SK-N-SH treated with all-trans-retinoic acid at 6 μM for 48 hours (cell line): ENCODE results near the gene DNM1.
A peak's percentile ranks its signal among the peaks of the same experiment; 100 is the strongest.

Experiments
- ATAC-seq: fragments of 200-7000 bp; cut with Tn5 transposase; 3 replicates; pipeline ENCODE4 v1.9.1; 2020; ENCODE audit warnings: mild to moderate bottlenecking, moderate library complexity
- ARNTL ChIP-seq: fragments of 450-650 bp; formaldehyde crosslinking; IDR thresholded peaks from 2 replicates; pipeline ENCODE4 v1.5.0; 2020; ENCODE audit warnings: low read depth, mild to moderate bottlenecking, moderate library complexity, borderline replicate concordance
- BACH2 ChIP-seq: fragments of 250-450 bp; sonication (Bioruptor Pico); IDR thresholded peaks from 2 replicates; pipeline ENCODE4 v1.9.0; 2021; ENCODE audit warnings: mild to moderate bottlenecking, borderline replicate concordance
- CSDC2 ChIP-seq: fragments of 250-450 bp; sonication (Bioruptor Pico); IDR thresholded peaks from 2 replicates; pipeline ENCODE4 v1.5.0; 2020; ENCODE audit warnings: mild to moderate bottlenecking, moderate library complexity
- ESRRG ChIP-seq: fragments of 250-450 bp; sonication (Bioruptor Pico); IDR thresholded peaks from 2 replicates; pipeline ENCODE4 v1.6.1; 2021; ENCODE audit warnings: mild to moderate bottlenecking
- GLIS3 ChIP-seq: fragments of 250-450 bp; sonication (Bioruptor Pico); IDR thresholded peaks from 2 replicates; pipeline ENCODE4 v1.5.0; 2020; ENCODE audit warnings: mild to moderate bottlenecking, moderate library complexity
- ISL1 ChIP-seq: fragments of 250-450 bp; sonication (Bioruptor Pico); IDR thresholded peaks from 2 replicates; pipeline ENCODE4 v2.1.2; 2022; ENCODE audit warnings: mild to moderate bottlenecking, moderate library complexity
- OSR1 ChIP-seq: fragments of 250-450 bp; sonication (Bioruptor Pico); IDR thresholded peaks from 2 replicates; pipeline ENCODE4 v1.8.0; 2022; ENCODE audit warnings: moderate library complexity, mild to moderate bottlenecking, inconsistent platforms
- PPARA ChIP-seq: fragments of 250-450 bp; sonication (Bioruptor Pico); IDR thresholded peaks from 2 replicates; pipeline ENCODE4 v1.5.0; 2020; ENCODE audit warnings: mild to moderate bottlenecking, borderline replicate concordance
- RARB ChIP-seq: fragments of 250-450 bp; sonication (Bioruptor Pico); IDR thresholded peaks from 2 replicates; pipeline ENCODE4 v1.8.0; 2021; ENCODE audit warnings: mild to moderate bottlenecking, moderate library complexity
- SNAI2 ChIP-seq: fragments of 250-450 bp; sonication (Bioruptor Pico); IDR thresholded peaks from 2 replicates; pipeline ENCODE4 v1.5.0; 2020; ENCODE audit warnings: mild to moderate bottlenecking, moderate library complexity
- TCF4 ChIP-seq: fragments of 250-450 bp; sonication (Bioruptor Pico); IDR thresholded peaks from 2 replicates; pipeline ENCODE4 v1.8.0; 2021; ENCODE audit warnings: mild to moderate bottlenecking, moderate library complexity, borderline replicate concordance
- ZFP30 ChIP-seq: fragments of 450-650 bp; formaldehyde crosslinking; IDR thresholded peaks from 2 replicates; pipeline ENCODE4 v1.5.0; 2022; ENCODE audit warnings: mild to moderate bottlenecking, moderate library complexity
- ZNF565 ChIP-seq: fragments of 450-650 bp; formaldehyde crosslinking; conservative IDR thresholded peaks from 2 replicates; pipeline ENCODE4 v1.5.0; 2020; ENCODE audit warnings: low read depth, mild to moderate bottlenecking, moderate library complexity
- ZNF8 ChIP-seq: fragments of 450-650 bp; formaldehyde crosslinking; IDR thresholded peaks from 2 replicates; pipeline ENCODE4 v1.5.0; 2020; ENCODE audit warnings: mild to moderate bottlenecking, moderate library complexity
- TF ChIP-seq, protein P1 (sequence below): fragments of 250-450 bp; sonication (Bioruptor Pico); IDR thresholded peaks from 2 replicates; pipeline ENCODE4 v1.8.0; 2021; ENCODE audit warnings: low read depth, mild to moderate bottlenecking, moderate library complexity, borderline replicate concordance
- TF ChIP-seq, protein P2 (sequence below): fragments of 250-450 bp; sonication (Bioruptor Pico); IDR thresholded peaks from 2 replicates; pipeline ENCODE4 v1.5.1; 2020; ENCODE audit warnings: low read depth, mild to moderate bottlenecking, moderate library complexity
- TF ChIP-seq, protein P3 (sequence below): fragments of 250-450 bp; sonication (Bioruptor Pico); IDR thresholded peaks from 2 replicates; pipeline ENCODE4 v1.5.0; 2020; ENCODE audit warnings: mild to moderate bottlenecking, moderate library complexity
- TF ChIP-seq, protein P4 (sequence below): fragments of 250-450 bp; sonication (Bioruptor Pico); IDR thresholded peaks from 2 replicates; pipeline ENCODE4 v1.8.0; 2020; ENCODE audit warnings: mild to moderate bottlenecking, moderate library complexity, borderline replicate concordance

DNM1 gene

DNA sequence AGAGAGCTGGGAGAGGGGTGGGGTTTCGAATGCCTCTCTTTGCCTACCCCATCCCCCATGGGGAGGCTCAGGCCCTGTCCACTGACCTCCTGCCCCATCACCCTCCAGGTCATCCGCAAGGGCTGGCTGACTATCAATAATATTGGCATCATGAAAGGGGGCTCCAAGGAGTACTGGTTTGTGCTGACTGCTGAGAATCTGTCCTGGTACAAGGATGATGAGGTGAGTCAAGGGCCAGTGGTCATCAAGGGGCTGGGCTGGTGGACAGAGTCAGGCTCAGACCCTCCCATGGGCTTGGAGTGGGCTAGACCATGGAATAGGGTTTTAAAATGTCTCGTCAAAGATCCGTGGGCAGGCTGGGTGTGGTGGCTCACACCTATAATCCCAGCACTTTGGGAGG is 38.9 kb downstream of the DNM1 start (continued):
- TF ChIP-seq, protein P1, sequence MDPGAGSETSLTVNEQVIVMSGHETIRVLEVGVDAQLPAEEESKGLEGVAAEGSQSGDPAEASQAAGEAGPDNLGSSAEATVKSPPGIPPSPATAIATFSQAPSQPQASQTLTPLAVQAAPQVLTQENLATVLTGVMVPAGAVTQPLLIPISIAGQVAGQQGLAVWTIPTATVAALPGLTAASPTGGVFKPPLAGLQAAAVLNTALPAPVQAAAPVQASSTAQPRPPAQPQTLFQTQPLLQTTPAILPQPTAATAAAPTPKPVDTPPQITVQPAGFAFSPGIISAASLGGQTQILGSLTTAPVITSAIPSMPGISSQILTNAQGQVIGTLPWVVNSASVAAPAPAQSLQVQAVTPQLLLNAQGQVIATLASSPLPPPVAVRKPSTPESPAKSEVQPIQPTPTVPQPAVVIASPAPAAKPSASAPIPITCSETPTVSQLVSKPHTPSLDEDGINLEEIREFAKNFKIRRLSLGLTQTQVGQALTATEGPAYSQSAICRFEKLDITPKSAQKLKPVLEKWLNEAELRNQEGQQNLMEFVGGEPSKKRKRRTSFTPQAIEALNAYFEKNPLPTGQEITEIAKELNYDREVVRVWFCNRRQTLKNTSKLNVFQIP (CRISPR knock-in tag): no peak
- no peak for TF ChIP-seq SNAI2 (CRISPR knock-in tag)

DNA sequence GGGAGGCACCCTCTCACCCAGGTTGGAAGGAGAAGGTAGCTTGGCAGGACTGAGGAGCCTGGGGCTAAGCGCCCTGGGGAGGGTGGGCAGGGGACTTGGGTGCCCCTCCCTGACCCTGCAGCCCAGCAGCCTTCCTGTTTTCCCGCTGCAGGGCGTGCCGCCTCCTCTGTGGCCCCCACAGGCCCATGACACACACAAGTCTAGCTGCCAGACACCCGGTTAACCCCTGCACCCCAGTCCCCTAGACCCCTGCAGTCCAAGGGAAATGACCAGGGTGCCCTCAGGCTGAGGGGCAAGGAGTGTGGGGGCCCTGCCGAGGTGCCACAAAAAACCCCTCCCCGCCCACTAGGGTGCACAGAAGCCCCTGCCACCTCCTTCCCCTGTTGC is 39.6 kb downstream of the DNM1 start:
- ATAC-seq: no peak

DNA sequence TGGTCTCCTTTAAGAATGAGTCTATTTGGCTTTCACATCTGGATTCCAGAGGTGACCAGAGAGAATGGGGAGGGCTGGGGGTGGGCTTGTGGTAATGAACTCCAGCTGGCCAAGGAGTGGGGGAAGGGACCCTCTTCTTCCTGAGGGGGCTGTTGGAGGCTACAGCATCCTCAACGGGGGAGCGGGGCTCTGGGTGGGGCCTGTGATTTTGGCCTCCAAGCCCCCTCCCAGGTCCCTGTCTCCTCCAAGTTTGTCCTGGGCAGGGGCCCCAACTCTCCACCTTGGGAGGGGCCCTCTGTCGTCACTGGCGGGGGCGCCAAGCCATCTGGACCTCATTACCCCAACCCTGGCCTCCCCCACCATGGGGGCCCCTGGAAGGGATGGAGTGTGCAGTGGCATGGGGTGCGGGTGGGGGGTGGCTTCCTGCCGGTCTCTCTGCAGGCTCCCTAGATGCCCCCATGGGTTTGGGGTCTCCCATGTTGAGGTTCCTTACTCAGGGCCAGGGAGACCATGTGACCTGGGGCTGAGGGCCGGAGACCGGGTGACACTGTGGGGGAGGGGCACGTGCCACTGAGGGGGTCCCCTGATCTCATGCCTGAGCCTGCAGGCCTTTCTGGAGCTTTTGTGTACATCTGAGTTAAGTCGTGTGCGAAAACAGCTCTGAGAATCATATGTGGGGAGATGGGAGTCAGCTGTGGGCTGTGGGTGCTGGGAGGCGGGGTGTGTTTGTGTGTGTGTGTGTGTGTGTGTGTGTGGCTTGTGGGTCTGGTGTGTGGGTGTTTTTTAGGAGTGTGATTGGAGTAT is 40.2 kb downstream of the DNM1 start:
- no peak for TF ChIP-seq BACH2
- peak; percentile 75; the same call in 1 of the 2 replicates for TF ChIP-seq TCF4 (CRISPR knock-in tag)
- TF ChIP-seq RARB: no peak
- TF ChIP-seq ZFP30: no peak
- ATAC-seq: no peak

More for the DNA sequence above, 39.6 kb downstream of the DNM1 start:
- no peak for TF ChIP-seq ZNF8 (CRISPR knock-in tag)
- TF ChIP-seq, protein P2, sequence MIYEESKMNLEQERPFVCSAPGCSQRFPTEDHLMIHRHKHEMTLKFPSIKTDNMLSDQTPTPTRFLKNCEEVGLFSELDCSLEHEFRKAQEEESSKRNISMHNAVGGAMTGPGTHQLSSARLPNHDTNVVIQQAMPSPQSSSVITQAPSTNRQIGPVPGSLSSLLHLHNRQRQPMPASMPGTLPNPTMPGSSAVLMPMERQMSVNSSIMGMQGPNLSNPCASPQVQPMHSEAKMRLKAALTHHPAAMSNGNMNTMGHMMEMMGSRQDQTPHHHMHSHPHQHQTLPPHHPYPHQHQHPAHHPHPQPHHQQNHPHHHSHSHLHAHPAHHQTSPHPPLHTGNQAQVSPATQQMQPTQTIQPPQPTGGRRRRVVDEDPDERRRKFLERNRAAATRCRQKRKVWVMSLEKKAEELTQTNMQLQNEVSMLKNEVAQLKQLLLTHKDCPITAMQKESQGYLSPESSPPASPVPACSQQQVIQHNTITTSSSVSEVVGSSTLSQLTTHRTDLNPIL (CRISPR knock-in tag): no peak
- TF ChIP-seq ARNTL (CRISPR knock-in tag): no peak
- TF ChIP-seq ESRRG (CRISPR knock-in tag): no peak
- no peak for TF ChIP-seq TCF4 (CRISPR knock-in tag)
- TF ChIP-seq, protein P3, sequence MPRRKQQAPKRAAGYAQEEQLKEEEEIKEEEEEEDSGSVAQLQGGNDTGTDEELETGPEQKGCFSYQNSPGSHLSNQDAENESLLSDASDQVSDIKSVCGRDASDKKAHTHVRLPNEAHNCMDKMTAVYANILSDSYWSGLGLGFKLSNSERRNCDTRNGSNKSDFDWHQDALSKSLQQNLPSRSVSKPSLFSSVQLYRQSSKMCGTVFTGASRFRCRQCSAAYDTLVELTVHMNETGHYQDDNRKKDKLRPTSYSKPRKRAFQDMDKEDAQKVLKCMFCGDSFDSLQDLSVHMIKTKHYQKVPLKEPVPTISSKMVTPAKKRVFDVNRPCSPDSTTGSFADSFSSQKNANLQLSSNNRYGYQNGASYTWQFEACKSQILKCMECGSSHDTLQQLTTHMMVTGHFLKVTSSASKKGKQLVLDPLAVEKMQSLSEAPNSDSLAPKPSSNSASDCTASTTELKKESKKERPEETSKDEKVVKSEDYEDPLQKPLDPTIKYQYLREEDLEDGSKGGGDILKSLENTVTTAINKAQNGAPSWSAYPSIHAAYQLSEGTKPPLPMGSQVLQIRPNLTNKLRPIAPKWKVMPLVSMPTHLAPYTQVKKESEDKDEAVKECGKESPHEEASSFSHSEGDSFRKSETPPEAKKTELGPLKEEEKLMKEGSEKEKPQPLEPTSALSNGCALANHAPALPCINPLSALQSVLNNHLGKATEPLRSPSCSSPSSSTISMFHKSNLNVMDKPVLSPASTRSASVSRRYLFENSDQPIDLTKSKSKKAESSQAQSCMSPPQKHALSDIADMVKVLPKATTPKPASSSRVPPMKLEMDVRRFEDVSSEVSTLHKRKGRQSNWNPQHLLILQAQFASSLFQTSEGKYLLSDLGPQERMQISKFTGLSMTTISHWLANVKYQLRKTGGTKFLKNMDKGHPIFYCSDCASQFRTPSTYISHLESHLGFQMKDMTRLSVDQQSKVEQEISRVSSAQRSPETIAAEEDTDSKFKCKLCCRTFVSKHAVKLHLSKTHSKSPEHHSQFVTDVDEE (CRISPR knock-in tag): no peak

DNA sequence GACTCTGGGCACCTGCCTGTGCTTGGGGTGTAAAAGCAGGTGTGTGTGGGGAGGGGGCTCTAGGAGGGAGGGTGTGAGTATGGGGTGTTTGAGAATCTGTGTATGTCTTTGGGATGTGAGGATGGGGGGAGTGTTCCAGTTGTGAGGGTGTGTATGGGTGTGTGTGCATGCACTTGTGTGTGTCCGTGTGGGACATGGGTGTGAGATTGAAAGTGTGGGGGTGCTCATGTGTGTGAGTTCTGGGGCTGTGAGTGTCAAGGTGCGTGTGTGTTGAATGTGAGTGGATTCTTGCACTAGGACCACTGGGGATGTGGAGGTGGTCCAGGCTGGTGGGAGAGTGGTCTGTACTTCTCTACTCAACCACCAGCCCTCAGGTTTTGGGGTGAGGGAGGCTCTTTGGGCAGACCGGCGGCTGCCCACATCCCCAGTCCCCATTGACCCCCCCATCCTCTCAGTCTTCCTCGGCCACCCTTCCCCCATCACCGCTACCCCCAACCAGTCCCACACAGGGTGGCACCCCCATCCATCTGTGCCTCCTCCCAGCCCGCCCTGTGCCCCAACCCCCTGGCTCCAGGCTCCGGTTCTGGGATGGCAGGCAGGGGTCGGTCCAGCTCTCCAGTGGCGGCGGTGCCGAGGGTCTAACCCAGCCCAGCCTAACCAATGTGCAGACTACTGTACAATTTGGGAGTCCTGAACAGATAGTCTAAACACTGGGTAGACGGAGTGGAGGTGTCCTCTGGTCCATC is 41.1 kb downstream of the DNM1 start:
- no peak for TF ChIP-seq ZNF565 (CRISPR knock-in tag)
- TF ChIP-seq RARB: no peak
- TF ChIP-seq TCF4 (CRISPR knock-in tag): no peak
- no peak for TF ChIP-seq GLIS3 (CRISPR knock-in tag)
- peak; percentile 42 for ATAC-seq

DNA sequence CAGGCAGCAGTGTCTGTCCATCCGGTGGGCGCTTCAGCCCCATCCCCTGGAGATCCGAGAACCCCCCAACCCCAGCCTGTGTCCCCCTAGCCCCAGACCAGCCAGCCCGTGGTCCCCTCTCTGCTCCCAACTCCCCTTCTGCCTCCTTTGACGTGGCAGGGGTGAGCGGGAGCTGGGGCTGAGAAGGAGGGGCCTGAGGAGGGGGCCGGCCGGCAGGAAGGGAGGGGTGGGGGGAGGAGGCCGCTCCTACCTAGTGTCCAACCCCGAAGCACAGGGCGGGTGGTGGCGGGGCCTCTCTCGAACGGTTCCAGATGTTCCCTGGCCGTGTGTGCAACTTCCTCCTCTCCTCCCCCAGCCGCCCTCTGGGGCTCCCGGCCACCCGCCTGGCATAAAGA is 41.7 kb downstream of the DNM1 start:
- peak; percentile 86 for ATAC-seq
- TF ChIP-seq CSDC2 (no peak), ZFP30 (no peak), OSR1 (CRISPR knock-in tag) (no peak), RARB (no peak), ISL1 (no peak), PPARA (no peak)
- TF ChIP-seq, protein P4, sequence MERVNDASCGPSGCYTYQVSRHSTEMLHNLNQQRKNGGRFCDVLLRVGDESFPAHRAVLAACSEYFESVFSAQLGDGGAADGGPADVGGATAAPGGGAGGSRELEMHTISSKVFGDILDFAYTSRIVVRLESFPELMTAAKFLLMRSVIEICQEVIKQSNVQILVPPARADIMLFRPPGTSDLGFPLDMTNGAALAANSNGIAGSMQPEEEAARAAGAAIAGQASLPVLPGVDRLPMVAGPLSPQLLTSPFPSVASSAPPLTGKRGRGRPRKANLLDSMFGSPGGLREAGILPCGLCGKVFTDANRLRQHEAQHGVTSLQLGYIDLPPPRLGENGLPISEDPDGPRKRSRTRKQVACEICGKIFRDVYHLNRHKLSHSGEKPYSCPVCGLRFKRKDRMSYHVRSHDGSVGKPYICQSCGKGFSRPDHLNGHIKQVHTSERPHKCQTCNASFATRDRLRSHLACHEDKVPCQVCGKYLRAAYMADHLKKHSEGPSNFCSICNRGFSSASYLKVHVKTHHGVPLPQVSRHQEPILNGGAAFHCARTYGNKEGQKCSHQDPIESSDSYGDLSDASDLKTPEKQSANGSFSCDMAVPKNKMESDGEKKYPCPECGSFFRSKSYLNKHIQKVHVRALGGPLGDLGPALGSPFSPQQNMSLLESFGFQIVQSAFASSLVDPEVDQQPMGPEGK: no peak
- TF ChIP-seq, protein P2 (CRISPR knock-in tag): no peak
